HFF-Myc (cell line): ENCODE results near the gene NLRP12.

ENCODE experiments used
- DNase-seq: peaks from one replicate; pipeline ENCODE4 v3.0.0-alpha.2; 2011; ENCODE audit warnings: low read depth; ENCODE audit errors: extremely low read depth
- H3K4me3 ChIP-seq: replicated peaks from 2 replicates; pipeline ENCODE4 v1.5.1; 2011; ENCODE audit warnings: low read depth, mild to moderate bottlenecking, control low read depth, low read length
- CTCF ChIP-seq: IDR thresholded peaks from 2 replicates; pipeline ENCODE4 v1.5.1; 2012; ENCODE audit warnings: mild to moderate bottlenecking, low read depth, low read length, control low read depth; ENCODE audit errors: missing control alignments

NLRP12 gene

GRCh38 chr19:53826876-53827275 is 2.8 kb upstream of the NLRP12 start:
- no peak overlapping the region for H3K4me3 ChIP-seq
- DNase-seq: no peak
- no peak for TF ChIP-seq CTCF

DNA sequence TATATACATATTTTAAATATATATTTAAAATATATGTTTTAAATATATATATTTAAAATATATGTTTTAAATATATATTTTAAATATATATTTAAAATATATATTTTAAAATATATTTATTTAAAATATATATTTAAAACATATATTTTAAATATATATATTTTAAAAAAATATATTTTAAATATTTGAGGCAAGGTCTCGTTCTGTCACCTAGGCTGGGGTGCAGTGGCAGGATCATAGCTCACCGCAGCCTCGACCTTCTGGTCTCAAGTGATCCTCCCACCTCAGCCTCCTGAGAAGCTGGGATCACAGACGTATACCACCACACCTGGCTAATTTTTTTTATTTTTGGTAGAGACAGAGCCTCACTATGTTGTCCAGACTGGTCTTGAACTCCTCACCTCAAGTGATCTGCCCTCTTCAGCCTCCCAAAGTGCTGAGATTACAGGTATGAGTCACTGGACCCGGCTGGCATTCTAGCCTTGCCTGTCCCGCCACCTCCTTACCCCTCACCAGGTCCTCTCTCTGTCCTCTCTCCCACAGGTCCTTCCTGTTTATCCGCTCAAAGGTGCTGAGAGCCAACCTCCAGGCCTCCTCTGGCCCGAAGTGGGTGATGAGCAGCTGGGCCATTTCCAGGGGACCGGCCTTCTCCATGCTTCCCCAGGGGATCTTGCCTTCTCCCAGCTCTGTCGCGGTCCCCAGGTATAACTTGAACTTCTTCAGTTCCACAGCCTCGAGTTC is 564 bp downstream of the NLRP12 start:
- no peak overlapping the region for H3K4me3 ChIP-seq
- no peak for DNase-seq
- no peak for TF ChIP-seq CTCF

DNA sequence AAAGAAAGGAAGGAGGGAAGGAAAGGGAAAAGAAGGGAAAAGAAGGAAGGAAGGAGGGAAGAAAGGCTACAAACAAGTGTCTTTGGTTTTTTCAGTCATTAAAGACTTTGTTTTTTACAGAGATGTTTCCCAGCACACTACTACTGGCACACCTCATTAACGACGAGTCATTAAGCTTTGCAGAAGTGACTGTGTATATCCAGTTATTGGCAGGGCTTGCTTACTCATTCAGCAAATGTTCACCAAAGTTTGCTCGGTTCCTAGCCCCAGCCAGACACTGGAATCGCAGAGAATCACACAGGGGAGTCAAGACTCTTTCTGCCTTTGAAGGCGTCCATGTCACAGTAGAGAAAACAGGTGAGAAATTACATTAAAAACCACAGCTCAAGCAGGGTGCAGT is 4.3 kb downstream of the NLRP12 start:
- no peak for TF ChIP-seq CTCF
- H3K4me3 ChIP-seq: no peak overlapping the region
- DNase-seq: no peak

- no peak for DNase-seq
- H3K4me3 ChIP-seq: no peak overlapping the region
- TF ChIP-seq CTCF: no peak
Measured at GRCh38 chr19:53818756-53819155, 5.4 kb downstream of the NLRP12 start.

- no peak for TF ChIP-seq CTCF
- H3K4me3 ChIP-seq: no peak overlapping the region
- DNase-seq: no peak
Measured at GRCh38 chr19:53813996-53814395, 10.1 kb downstream of the NLRP12 start.

DNA sequence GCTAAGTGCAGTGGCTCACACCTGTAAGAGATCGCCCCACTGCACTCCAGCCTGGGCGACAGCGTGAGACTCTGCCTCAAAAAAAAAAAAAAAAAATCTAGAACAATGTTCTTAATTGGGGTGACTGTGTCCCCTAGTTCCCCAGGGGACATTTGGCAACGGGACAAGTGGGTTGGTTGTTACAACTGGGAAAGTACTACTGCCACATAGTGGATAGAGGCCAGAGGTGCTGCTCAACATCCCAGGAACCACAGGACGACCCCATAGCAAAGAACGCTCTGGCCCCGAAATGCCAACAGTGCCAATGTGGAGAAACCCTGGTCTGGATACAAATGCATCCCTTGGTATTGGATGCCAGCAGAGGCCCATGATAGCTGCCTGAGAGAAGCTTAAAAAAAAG is 11.8 kb downstream of the NLRP12 start:
- H3K4me3 ChIP-seq: no peak overlapping the region
- no peak for TF ChIP-seq CTCF
- no peak for DNase-seq

- TF ChIP-seq CTCF: no peak
- H3K4me3 ChIP-seq: no peak overlapping the region
- DNase-seq: no peak
Measured at GRCh38 chr19:53810891-53811290, 13.2 kb downstream of the NLRP12 start.
